Right cardiac atrium (tissue), 5 donors: ENCODE results near the gene NHERF2. TPM values are rescaled to one million over a fixed set of nuclear protein-coding genes. Genes with fewer than 3 reads are reported as not detected.

Source experiments
- ATAC-seq, 2 donors: fragments of 200-7000 bp; cut with Tn5 transposase; one replicate each; pipeline versions ENCODE4 v1.8.0 to v1.9.1; 2020; ENCODE audit warnings: moderate library complexity in 2 of 2, mild to moderate bottlenecking in 1 of 2
- DNase-seq, 3 donors: peaks; one replicate each; pipeline ENCODE4 v3.0.0-alpha.2; 2020
- H3K27ac ChIP-seq: one replicate; pipeline ENCODE4 v1.5.1; 2013; ENCODE audit warnings: mild to moderate bottlenecking, low read length, control low read depth, moderate library complexity
- H3K27me3 ChIP-seq: one replicate; pipeline ENCODE4 v1.6.1; 2013; ENCODE audit not compliant: control insufficient read depth, insufficient read depth
- H3K4me1 ChIP-seq: one replicate; pipeline ENCODE4 v1.6.1; 2013; ENCODE audit warnings: low read length; ENCODE audit not compliant: control insufficient read depth, insufficient read depth
- H3K4me3 ChIP-seq: one replicate; pipeline ENCODE4 v1.5.1; 2013; ENCODE audit warnings: low read length, control low read depth
- H3K9me3 ChIP-seq: one replicate; pipeline ENCODE4 v1.6.1; 2013; ENCODE audit warnings: low read length; ENCODE audit not compliant: control insufficient read depth
- WGBS: extraction: QIAGEN DNeasy Blood & Tissue Kit; methylation state at CpG from one replicate; pipeline ENCODE4 v1.1.7; 2013; 5-methylcytosine and 5-hydroxymethylcytosine counted together
- intact Hi-C, 4 donors: fragments of 100-400 bp; cut with DNase I; formaldehyde crosslinking; loops; one replicate each; pipeline versions ENCODE4 v1.11.0 to v1.14.0; 2022 to 2023
- polyA plus RNA-seq: library from polyadenylated mRNA; stranded (reverse); fragments of 200-250 nt; gene quantifications from one replicate; pipeline ENCODE4 v1.2.3, GENCODE V29; 2013
- total RNA-seq, 4 donors: library from RNA; stranded (reverse); fragmentation: NEBNext Ultra II Directional; extraction: Animal tissue kit (Norgen Biotek cat#: 25700); gene quantifications; one replicate each; pipeline ENCODE4 v1.2.1, GENCODE V29; 2021
- donor health status: healthy with polysubstance abuse.
- donor health status: DM: no; HTN: yes; CAD: no.
- donor health status: DM: no; HTN: no; CAD: no.
- donor health status: DM: no; HTN: yes; CAD: no; lungs with severe emphysema.
- donor health status: DM: yes; HTN: yes; CAD: no.

NHERF2 gene
- total and polyA plus RNA-seq, 5 donors: 131 to 257 (median 177) TPM

DNA sequence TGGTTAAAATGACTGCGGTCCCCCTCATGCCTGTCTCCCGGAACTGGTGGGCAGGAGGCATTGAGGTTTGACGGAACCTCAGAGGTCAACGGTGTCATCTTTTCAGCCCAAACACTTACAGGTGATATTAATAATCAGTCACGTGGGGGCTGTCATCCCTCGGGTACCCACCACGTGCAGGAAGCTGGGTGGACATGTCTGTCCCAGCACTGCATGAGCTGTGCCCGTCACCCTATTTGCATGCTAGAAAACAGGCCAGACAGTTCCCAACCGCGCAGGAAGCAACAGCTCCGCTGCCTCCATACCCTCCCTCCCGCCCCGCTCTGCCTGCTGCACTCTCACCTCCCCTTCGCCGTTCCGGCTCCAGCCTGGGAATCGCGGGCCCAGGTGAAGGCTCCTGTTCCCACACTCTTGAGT is 35.6 kb upstream of the NHERF2 start:
- Histone ChIP-seq H3K9me3 (no peaks in the 10 kb centered on the region), H3K4me3 (no peak overlapping the region), H3K27ac (no peak overlapping the region), H3K4me1 (peaks cover 1% of the 10 kb centered on the region), H3K27me3 (no peaks in the 10 kb centered on the region)
- peak in 1 of 3 donors; percentile 64 for DNase-seq
- WGBS: 3% methylated on average over 18 of the region's 18 CpGs
- peak in 1 of 2 donors; percentile 1 for ATAC-seq
- intact Hi-C loops: no loop called here

GRCh38 chr16:1991588-1991947 is 35.1 kb upstream of the NHERF2 start:
- 10% methylated on average over 22 of the region's 22 CpGs for WGBS
- Histone ChIP-seq H3K27ac (no peak overlapping the region), H3K4me1 (peaks cover 1% of the 10 kb centered on the region), H3K27me3 (no peaks in the 10 kb centered on the region), H3K9me3 (no peaks in the 10 kb centered on the region), H3K4me3 (peak overlapping the region; percentile 15)
- ATAC-seq (peak in 1 of 2 donors; percentile 8), DNase-seq (no peak)
- intact Hi-C loops: no loop called here

DNA sequence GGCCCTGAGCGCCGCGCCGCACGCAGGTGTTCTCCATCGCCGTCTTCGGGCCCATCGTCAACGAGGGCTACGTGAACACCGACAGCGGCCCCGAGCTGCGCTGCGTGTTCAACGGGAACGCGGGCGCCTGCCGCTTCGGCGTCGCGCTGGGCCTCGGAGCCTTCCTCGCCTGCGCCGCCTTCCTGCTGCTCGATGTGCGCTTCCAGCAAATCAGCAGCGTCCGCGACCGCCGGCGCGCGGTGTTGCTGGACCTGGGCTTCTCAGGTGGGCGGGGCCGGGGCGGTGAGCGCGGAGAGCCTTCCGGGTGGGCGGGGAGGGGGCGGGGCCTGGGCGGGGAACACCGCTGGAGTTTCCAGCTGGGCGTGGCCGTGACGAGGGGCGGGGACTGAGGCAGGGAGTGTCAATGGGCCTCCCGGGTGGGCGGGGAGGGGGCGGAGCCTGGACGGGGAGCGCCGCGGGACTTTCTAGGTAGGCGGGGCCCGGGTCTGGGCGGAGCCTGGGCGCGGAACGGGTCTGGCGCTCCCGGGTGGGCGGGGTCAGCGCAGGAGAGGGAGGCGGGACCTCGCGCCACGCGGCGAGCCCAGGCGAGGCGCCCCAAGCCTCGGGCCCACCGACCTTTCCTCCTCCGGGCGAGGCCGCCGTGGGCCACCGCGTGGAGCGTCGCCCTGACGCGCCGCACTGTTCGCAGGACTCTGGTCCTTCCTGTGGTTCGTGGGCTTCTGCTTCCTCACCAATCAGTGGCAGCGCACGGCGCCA is 34.6 kb upstream of the NHERF2 start:
- Histone ChIP-seq H3K4me1 (peaks cover 1% of the 10 kb centered on the region), H3K27ac (no peak overlapping the region), H3K4me3 (peak overlapping the region; percentile 15), H3K27me3 (no peaks in the 10 kb centered on the region), H3K9me3 (no peaks in the 10 kb centered on the region)
- intact Hi-C loops: no loop called here
- peak; percentile 87 to 90 for ATAC-seq
- peak; percentile 97 to 99 (median 98) for DNase-seq
- WGBS: 3% methylated on average over 93 of the region's 96 CpGs

DNA sequence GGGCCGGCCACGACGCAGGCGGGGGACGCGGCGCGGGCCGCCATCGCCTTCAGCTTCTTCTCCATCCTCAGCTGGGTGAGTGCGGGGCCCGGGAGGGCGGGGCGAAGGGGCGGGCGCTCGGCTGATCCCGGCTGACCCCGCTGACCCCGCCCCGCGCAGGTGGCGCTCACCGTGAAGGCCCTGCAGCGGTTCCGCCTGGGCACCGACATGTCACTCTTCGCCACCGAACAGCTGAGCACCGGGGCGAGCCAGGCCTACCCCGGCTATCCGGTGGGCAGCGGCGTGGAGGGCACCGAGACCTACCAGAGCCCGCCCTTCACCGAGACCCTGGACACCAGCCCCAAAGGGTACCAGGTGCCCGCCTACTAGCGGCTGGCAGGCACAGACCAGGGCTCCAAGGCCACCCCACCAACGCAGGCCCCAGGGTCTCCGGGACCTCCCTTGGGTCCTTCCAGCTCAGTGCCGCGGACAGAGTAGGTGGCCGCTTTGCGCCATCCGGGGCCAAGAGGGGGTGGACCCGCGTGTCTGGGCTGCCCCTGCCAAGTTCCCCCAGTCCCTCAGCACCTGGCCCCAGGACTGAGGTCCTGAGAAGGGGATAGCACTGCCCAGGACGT is 33.9 kb upstream of the NHERF2 start:
- H3K4me3 ChIP-seq: no peak overlapping the region
- no peaks in the 10 kb centered on the region for H3K27me3 ChIP-seq
- intact Hi-C loops: no loop called here
- H3K9me3 ChIP-seq: no peaks in the 10 kb centered on the region
- WGBS: 40% methylated on average over 50 of the region's 50 CpGs
- peaks cover 1% of the 10 kb centered on the region for H3K4me1 ChIP-seq
- ATAC-seq: peak; percentile 1 to 2
- no peak for DNase-seq
- no peak overlapping the region for H3K27ac ChIP-seq

DNA sequence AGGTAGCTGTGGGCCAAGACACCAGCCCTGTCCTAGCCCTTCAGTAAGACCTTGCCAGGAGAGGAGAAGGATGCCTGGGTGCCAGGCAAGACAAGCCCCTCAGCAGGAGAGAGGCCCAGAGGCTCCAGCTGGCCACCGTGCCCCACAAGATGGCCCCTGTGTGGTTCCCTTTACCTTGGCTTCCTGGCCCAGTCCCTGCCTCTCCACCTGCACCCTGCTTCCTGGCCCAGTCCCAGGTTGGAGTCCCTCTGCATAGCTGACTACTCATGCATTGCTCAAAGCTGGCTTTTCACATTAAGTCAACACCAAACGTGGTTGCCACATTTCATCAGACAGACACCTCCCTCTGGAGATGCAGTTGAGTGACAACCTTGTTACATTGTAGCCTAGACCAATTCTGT is 33.0 kb upstream of the NHERF2 start:
- H3K27ac ChIP-seq: no peak overlapping the region
- 57% methylated on average over 2 of the region's 2 CpGs for WGBS
- DNase-seq: peak in 2 of 3 donors; percentile 47 to 50
- no peak overlapping the region for H3K4me3 ChIP-seq
- H3K9me3 ChIP-seq: no peaks in the 10 kb centered on the region
- H3K27me3 ChIP-seq: no peaks in the 10 kb centered on the region
- intact Hi-C loops: no loop called here
- ATAC-seq: no peak
- peaks cover 4% of the 10 kb centered on the region for H3K4me1 ChIP-seq

GRCh38 chr16:1997494-1998359 is 29.0 kb upstream of the NHERF2 start:
- Histone ChIP-seq H3K4me3 (no peak overlapping the region), H3K4me1 (peaks cover 2% of the 10 kb centered on the region), H3K27me3 (no peaks in the 10 kb centered on the region), H3K9me3 (no peaks in the 10 kb centered on the region), H3K27ac (no peak overlapping the region)
- ATAC-seq: peak in 1 of 2 donors; percentile 2
- 80% methylated on average over 26 of the region's 26 CpGs for WGBS
- peak; percentile 51 to 65 (median 56) for DNase-seq
- intact Hi-C loops: no loop called here

DNA sequence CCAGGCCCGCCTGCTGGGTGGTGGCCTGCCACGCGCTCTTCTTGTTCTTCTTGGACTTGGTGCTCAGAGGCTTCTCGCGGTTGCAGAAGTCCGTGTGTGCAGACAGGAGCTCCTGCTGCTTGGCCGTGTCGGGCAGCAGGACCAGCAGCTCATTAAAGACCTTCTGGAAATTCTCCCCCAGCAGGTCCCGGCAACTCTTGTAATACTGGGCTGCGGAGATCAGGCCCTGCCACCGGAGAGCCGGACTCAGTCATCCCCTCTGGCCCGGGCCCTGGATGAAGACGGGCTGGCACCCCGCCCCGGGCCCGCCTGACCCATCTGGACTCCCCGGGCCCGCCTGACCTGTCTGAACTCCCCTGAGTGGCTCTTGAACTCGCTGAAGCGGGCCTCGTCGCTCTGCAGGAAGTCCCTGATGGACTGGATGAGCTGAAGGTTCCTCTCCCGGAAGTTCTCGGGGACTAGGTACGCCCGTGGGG is 28.3 kb upstream of the NHERF2 start:
- Histone ChIP-seq H3K4me3 (no peak overlapping the region), H3K4me1 (peaks cover 2% of the 10 kb centered on the region), H3K27ac (no peak overlapping the region), H3K27me3 (no peaks in the 10 kb centered on the region), H3K9me3 (no peaks in the 10 kb centered on the region)
- WGBS: 93% methylated on average over 27 of the region's 27 CpGs
- ATAC-seq (no peak), DNase-seq (peak in 2 of 3 donors; percentile 50 to 52)
- intact Hi-C loops: no loop called here

GRCh38 chr16:1998852-1999801 is 27.6 kb upstream of the NHERF2 start:
- H3K27ac ChIP-seq: no peak overlapping the region
- WGBS: 93% methylated on average over 39 of the region's 39 CpGs

DNA sequence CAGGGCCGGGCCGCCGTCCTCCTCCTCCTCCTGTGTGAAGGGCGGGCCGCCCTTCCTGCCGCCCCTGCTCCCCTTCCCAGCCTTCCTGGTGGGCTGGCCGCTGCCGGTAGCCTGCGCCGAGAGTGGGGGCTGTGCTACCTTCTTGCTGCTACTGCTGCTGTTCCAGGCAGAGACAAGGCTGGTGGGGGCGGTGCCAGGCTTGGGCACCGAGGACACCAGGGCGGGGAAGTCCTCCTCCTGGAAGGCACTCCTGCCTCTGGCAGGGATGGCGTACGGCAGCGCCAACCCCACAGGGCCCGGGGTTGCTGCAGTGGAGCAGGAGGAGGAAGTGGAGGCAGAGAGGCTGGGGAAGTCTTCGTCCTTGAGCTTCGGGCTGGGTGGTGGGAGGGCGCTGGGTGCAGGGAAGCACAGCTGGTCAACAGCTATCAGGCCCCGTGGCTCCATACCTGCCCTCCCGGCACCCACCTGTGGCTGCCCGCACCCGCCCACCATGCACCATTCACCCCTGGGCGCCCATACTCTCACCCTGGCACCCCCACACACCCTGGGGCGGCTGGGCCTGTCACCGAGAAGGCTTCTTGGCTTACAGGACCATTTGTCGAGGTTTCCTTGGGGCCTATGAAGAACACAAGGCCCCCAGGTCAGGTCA is 26.7 kb upstream of the NHERF2 start:
- no peaks in the 10 kb centered on the region for H3K9me3 ChIP-seq
- intact Hi-C loops: loop anchor here in 1 of 4 donors (5.0 kb wide), 1 partner anchor 152 kb away; no protein-coding TSS in a partner anchor
- no peak overlapping the region for H3K4me3 ChIP-seq
- H3K4me1 ChIP-seq: peaks cover 2% of the 10 kb centered on the region
- H3K27me3 ChIP-seq: no peaks in the 10 kb centered on the region
- DNase-seq: peak in 1 of 3 donors; percentile 53
- no peak overlapping the region for H3K27ac ChIP-seq
- 85% methylated on average over 28 of the region's 28 CpGs for WGBS
- ATAC-seq: no peak

More at GRCh38 chr16:1998852-1999801, 27.6 kb upstream of the NHERF2 start:
- intact Hi-C loops: no loop called here
- Histone ChIP-seq H3K4me1 (peaks cover 2% of the 10 kb centered on the region), H3K9me3 (no peaks in the 10 kb centered on the region), H3K27me3 (no peaks in the 10 kb centered on the region), H3K4me3 (no peak overlapping the region)
- ATAC-seq (no peak), DNase-seq (peak in 2 of 3 donors; percentile 57 to 62)
